Measurements from ENCODE around the gene KANSL3. TPM values are rescaled to one million over a fixed set of nuclear protein-coding genes. Genes with fewer than 3 reads are reported as not detected.
"Not testable (repeated sequence)": the region's sequence is repeated elsewhere in the genome, so short reads cannot be mapped to it uniquely, and the experiment has no call there.

The KANSL3 gene
- total RNA-seq, 2 donors from 2014 or later = 51.4 to 53.6 TPM

GRCh38 chr2:96663177-96663576, 25.1 kb upstream of the KANSL3 start:
- no peaks in the 10 kb centered on the region for H3K36me3 Mint-ChIP-seq
- no peak for ATAC-seq
- H3K27ac Mint-ChIP-seq = no peak overlapping the region
- no peak for DNase-seq (ENCODE audit: low spot score in 2 of 2)
- H3K9me3 Mint-ChIP-seq = no peaks in the 10 kb centered on the region

GRCh38 chr2:96662360-96662759, 24.2 kb upstream of the KANSL3 start:
- no peak overlapping the region for H3K27ac Mint-ChIP-seq
- H3K36me3 Mint-ChIP-seq = no peaks in the 10 kb centered on the region
- no peak for ATAC-seq
- DNase-seq (ENCODE audit: low spot score in 2 of 2) = no peak
- no peaks in the 10 kb centered on the region for H3K9me3 Mint-ChIP-seq

GRCh38 chr2:96661324-96661723, 23.2 kb upstream of the KANSL3 start:
- Mint-ChIP-seq H3K27ac (no peak overlapping the region), H3K9me3 (no peaks in the 10 kb centered on the region), H3K36me3 (no peaks in the 10 kb centered on the region)
- no peak for DNase-seq (ENCODE audit: low spot score in 2 of 2)
- no peak for ATAC-seq

DNA sequence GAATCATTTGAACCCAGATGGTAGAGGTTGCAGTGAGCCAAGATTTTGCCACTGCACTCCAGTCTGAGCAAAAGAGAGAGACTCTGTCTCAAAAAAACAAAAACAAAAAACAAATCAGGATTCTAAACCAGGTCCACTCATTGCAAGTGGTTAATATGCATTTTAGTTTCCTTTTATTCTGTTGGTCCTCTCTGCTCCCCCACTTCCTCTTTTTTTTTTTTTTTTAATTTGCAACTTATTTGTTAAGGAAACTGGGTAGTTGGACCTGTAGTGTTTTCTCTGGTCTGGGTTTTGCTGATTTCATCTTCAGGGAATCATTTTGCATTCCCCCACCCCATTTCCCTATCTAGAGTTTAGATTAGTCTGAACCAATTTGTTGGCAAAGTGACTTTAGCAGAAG, 18.4 kb upstream of the KANSL3 start:
- no peak for ATAC-seq
- Mint-ChIP-seq H3K36me3 (no peaks in the 10 kb centered on the region), H3K9me3 (no peaks in the 10 kb centered on the region), H3K27ac (no peak overlapping the region)
- DNase-seq (ENCODE audit: low spot score in 2 of 2) = no peak

GRCh38 chr2:96655526-96655925, 17.4 kb upstream of the KANSL3 start:
- Mint-ChIP-seq H3K9me3 (no peaks in the 10 kb centered on the region), H3K36me3 (no peaks in the 10 kb centered on the region), H3K27ac (no peak overlapping the region)
- DNase-seq (ENCODE audit: low spot score in 2 of 2) = no peak
- no peak for ATAC-seq

- not testable (repeated sequence) for H3K9me3 Mint-ChIP-seq; DNase-seq (ENCODE audit: low spot score in 2 of 2); ATAC-seq; H3K36me3 Mint-ChIP-seq
- peak overlapping the region in 1 of 2 donors; percentile 40 for H3K27ac Mint-ChIP-seq
Measured at GRCh38 chr2:96654791-96655190, 16.7 kb upstream of the KANSL3 start.

GRCh38 chr2:96651793-96652192, 13.7 kb upstream of the KANSL3 start:
- no peak for ATAC-seq
- no peak for DNase-seq (ENCODE audit: low spot score in 2 of 2)
- no peaks in the 10 kb centered on the region for H3K9me3 Mint-ChIP-seq
- H3K36me3 Mint-ChIP-seq = no peaks in the 10 kb centered on the region
- H3K27ac Mint-ChIP-seq = no peak overlapping the region

- Mint-ChIP-seq H3K9me3 (no peaks in the 10 kb centered on the region), H3K27ac (no peak overlapping the region), H3K36me3 (no peaks in the 10 kb centered on the region)
- ATAC-seq = no peak
- DNase-seq (ENCODE audit: low spot score in 2 of 2) = no peak
Measured at GRCh38 chr2:96649342-96649741, 11.2 kb upstream of the KANSL3 start.

DNA sequence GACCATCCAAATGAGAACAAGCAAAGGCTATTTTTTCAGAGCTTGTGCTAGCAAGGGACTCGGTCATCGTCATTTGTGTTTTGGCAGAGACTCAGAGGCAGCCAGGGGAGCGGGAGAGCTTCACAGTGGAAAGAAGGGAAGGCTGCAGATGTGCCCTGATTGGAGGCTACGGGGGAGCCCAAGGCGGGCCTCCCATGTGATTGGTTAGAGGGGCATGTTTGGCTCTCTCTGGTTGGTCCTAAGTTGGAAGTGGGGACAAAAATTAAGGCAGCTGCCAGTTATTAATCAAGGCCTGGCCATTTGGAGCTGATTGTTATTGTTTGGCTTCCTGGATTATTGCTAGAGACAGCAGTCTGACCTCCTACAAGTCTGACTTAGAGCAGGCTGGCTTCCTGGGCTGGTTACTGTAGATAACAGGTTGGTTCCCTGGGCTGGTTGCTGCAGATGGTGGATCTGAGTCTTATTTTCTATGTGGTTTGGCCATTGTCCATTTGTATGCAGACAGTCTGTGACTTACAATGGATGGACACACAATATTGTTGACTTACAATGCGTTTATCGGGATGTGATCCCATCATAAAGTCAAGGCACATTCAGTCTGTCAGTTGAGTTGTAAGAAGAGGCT, 10.3 kb upstream of the KANSL3 start:
- ATAC-seq = no peak
- no peak for DNase-seq (ENCODE audit: low spot score in 2 of 2)
- Mint-ChIP-seq H3K27ac (no peak overlapping the region), H3K9me3 (no peaks in the 10 kb centered on the region), H3K36me3 (no peaks in the 10 kb centered on the region)

DNA sequence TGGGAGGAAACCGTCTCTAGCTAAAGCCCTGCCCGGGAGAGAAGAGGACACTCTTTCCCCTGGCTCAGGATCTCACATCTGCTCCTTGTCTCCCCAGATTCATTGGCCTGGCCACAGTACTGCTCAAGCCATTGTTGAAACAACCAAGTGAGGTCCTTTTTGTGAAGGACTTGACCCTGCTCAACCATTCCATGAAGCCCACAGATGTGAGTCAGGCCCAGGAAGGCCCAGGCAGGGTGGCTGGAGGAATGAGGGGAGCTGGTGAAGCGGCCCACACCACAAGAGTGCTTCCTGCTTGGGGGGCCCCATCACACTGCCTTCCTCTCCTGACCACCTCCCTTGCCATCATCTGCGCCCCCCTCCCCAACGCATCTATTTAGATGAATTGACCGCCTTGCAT, 9.6 kb upstream of the KANSL3 start:
- no peak for DNase-seq (ENCODE audit: low spot score in 2 of 2)
- Mint-ChIP-seq H3K9me3 (no peaks in the 10 kb centered on the region), H3K27ac (peak overlapping the region in 1 of 2 donors; percentile 10), H3K36me3 (no peaks in the 10 kb centered on the region)
- no peak for ATAC-seq

- Mint-ChIP-seq H3K27ac (no peak within 1 kb of the TSS), H3K36me3 (peaks cover 0 to 1% of the 10 kb centered on the region in 2 donors), H3K9me3 (no peaks in the 10 kb centered on the region)
- ATAC-seq = no peak
- no peak for DNase-seq (ENCODE audit: low spot score in 2 of 2)
Measured at GRCh38 chr2:96642564-96643360, 4.7 kb upstream of the KANSL3 start, which contains the start of gene FER1L5. Gene FER1L5, plus strand, starts transcription at chr2:96642764. Its CDS starts 73 bp downstream, at chr2:96642837.

DNA sequence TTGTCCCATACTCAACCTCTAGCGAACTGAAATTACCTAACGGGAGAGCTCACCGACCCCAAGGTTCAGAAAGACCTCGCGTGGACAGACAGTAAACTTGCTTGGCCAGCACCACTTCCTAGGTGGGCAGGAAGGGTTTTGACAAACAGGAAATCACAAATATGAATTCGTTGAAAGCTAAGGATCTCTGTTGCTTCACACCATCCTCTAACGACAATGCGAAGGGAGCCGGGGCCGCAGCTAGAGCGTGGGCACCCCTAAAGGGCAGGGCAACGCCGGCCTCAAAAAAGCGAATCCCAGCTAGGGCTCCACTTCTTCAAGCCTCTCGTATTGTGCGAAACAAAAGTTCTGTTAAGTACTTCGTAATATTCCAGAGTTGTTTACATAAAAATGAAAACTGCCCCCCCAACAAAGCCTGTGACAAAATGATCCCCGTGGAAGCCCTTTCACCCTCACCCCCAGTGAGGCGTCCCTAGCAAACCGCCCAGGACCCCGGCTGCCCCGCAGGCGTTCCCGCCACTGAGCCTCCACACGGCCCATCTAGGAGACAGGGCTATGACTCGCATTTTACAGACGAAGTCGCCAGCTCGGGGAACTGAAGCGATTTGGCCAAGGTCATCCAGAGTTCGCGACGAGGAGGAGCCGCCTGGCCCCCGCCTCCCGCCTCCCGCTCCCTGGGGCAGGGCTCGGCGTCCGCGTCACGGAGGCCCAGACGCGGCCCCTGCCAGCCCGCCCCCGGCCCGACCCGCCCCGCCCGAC, 548 bp downstream of the KANSL3 start:
- peak in 1 of 2 donors; percentile 75 for DNase-seq (ENCODE audit: low spot score in 2 of 2)

DNA sequence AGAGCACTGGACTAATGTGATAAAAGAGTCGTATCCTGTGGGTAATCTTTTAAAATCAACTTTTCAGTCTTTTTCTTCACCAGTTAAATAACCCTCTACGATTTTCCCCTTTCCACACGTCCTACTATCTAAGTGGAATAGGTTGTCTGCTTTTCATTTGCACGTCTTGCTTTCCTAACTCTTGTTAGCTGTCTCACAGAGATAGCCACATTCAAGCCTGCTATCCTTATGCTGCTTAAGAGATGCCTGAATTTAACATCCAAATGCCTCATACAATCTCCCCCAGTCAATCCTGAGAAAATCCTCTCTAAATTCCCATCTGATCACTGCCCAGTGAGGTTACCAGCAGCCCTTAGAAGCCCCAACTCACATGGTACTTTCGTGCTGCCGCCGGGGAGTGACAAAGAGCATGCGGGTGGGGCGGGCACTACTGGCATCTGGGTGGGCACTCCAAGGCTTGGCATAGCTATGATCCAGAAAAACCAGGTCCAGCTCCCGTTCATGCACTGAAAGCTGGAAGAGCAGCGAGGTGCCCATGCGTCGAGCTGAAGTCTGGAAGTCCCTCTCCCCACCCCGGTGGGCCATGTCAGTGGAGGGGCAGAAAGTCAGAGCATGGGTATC, 1.5 kb downstream of the KANSL3 start:
- ATAC-seq (no peak), DNase-seq (ENCODE audit: low spot score in 2 of 2) (no peak)
- H3K27ac Mint-ChIP-seq = peak overlapping the region; percentile 11 to 92
- peaks cover 25% of the 10 kb centered on the region in 2 donors for H3K36me3 Mint-ChIP-seq
- H3K9me3 Mint-ChIP-seq = no peaks in the 10 kb centered on the region

More for the DNA sequence above, 548 bp downstream of the KANSL3 start:
- Mint-ChIP-seq H3K27ac (peak overlapping the region; percentile 92 to 93), H3K36me3 (peaks cover 25% of the 10 kb centered on the region in 2 donors), H3K9me3 (no peaks in the 10 kb centered on the region)
- ATAC-seq = peak; percentile 87 to 94

DNA sequence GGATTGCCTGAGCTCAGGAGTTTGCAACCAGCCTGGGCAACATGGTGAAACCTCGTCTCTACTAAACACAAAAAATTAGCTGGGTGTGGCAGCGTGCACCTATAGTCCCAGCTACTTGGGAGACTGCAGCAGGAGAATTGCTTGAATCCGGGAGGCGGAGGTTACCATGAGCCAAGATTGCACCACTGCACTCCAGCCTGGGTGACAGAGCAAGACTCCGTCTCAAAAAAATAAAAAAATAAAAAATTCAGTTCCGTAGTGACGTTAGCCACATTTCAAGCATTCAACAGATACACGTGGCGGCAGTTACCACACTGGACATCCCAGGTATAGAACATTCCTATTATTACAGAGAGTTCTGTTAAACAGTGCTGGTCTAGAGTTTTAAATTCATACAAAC, 4.5 kb downstream of the KANSL3 start:
- DNase-seq (ENCODE audit: low spot score in 2 of 2) = no peak
- no peak for ATAC-seq
- H3K9me3 Mint-ChIP-seq = no peaks in the 10 kb centered on the region
- H3K27ac Mint-ChIP-seq = no peak overlapping the region
- peaks cover 25% of the 10 kb centered on the region in 2 donors for H3K36me3 Mint-ChIP-seq

DNA sequence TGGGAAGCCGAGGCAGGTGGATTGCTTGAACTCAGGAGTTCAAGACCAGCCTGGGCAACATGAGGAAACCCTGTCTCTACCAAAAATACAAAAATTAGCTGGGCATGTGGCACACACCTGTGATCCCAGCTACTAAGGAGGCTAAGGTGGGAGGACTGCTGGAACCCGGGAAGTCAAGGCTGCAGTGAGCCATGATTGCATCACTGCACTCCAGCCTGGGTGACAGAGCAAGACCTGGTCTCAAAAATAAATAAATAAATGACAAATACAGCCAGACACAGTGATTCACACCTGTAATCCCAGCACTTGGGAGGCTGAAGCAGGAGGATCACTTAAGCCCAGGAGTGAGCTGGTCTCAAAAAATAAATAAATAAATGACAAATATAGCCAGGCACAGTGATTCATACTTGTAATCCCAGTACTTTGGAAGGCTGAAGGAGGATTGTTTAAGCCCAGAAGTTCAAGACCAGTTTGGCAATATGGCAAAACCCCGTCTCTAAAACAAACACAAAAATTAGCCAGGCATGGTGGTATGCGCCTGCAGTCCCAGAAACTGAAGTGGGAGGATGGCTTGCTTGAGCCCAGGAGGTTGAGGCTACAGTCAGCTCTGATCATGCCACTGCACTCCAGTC, 6.2 kb downstream of the KANSL3 start:
- DNase-seq (ENCODE audit: low spot score in 2 of 2) (no peak), ATAC-seq (no peak)
- Mint-ChIP-seq H3K36me3 (peaks cover 17 to 22% of the 10 kb centered on the region in 2 donors), H3K9me3 (no peaks in the 10 kb centered on the region), H3K27ac (no peak overlapping the region)

DNA sequence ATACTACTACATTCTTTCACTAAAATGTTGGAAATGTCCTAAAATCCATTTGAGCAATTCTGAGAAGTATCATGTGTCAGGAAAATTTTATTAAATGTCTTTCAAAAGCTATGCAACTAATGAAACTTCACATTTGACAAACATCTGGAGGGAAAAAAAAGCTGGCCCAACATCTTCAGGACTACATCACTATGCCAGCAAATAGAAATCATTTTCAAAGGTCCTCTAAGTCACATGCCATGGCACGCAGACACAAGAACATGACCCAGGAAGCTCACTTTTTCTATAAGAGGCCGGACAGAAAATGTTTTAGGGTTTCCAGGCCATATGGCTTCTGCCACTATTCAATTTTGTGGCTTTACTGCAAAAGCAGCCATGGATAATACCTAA, 11.6 kb downstream of the KANSL3 start:
- H3K36me3 Mint-ChIP-seq = peaks cover 0 to 7% of the 10 kb centered on the region in 2 donors
- H3K9me3 Mint-ChIP-seq = no peaks in the 10 kb centered on the region
- H3K27ac Mint-ChIP-seq = no peak overlapping the region
- ATAC-seq (no peak), DNase-seq (ENCODE audit: low spot score in 2 of 2) (no peak)
